ENCODE results near the gene CDCA7. TPM values are rescaled to one million over a fixed set of nuclear protein-coding genes. Genes with fewer than 3 reads are reported as not detected.

Gene CDCA7
- total RNA-seq, 1 experiment from 2014 or later: 29.3 TPM

GRCh38 chr2:173343921-173344320 lies 10.8 kb upstream of the CDCA7 start:
- no peaks in the 10 kb centered on the region for H3K79me2 ChIP-seq (ENCODE audit: low read length)
- H3F3A ChIP-seq (ENCODE audit: low read length, unreplicated experiment): no peaks in the 10 kb centered on the region
- no peak overlapping the region for H3K4me3 ChIP-seq (ENCODE audit: low read length)
- ChIA-PET POLR2A (ENCODE audit: unreplicated experiment) (no interaction called here), CTCF (no interaction called here)
- TF ChIP-seq EZH2 (IDR thresholded peaks at IDR 0.05; ENCODE audit: low read length, unreplicated experiment): no peak
- no peak for TF ChIP-seq CTCF (conservative IDR thresholded peaks at IDR 0.05; ENCODE audit: low read depth, low read length)
- TF ChIP-seq EZH2phosphoT487 (IDR thresholded peaks at IDR 0.05; ENCODE audit: borderline replicate concordance, low read length): no peak
- intact Hi-C loops (cut with micrococcal nuclease): no loop called here
- H3K4me2 ChIP-seq (ENCODE audit: low read length): no peak overlapping the region
- no TSS peak for BruUV-seq (replicated peaks)
- no peaks in the 10 kb centered on the region for H3K9me2 ChIP-seq (replicated peaks; ENCODE audit: low read length)
- H3K9me3 ChIP-seq (ENCODE audit: low read length): 0 out of 2 replicates have a peak, but pooled peaks cover 7% of the 10 kb centered on the region
- no peaks in the 10 kb centered on the region for H3K4me1 ChIP-seq (ENCODE audit: insufficient read depth, low read length)
- H3K27me3 ChIP-seq (ENCODE audit: low read length): no peaks in the 10 kb centered on the region
- no peaks in the 10 kb centered on the region for H3K36me3 ChIP-seq (ENCODE audit: low read depth, low read length)
- H4K20me1 ChIP-seq (ENCODE audit: low read length): no peaks in the 10 kb centered on the region
- DNase-seq (no peak), ATAC-seq (no peak)
- H2AFZ ChIP-seq (ENCODE audit: low read length): no peak overlapping the region
- no peak overlapping the region for H3K27ac ChIP-seq (ENCODE audit: low read length)
- H3K9ac ChIP-seq (ENCODE audit: low read length): no peak overlapping the region

DNA sequence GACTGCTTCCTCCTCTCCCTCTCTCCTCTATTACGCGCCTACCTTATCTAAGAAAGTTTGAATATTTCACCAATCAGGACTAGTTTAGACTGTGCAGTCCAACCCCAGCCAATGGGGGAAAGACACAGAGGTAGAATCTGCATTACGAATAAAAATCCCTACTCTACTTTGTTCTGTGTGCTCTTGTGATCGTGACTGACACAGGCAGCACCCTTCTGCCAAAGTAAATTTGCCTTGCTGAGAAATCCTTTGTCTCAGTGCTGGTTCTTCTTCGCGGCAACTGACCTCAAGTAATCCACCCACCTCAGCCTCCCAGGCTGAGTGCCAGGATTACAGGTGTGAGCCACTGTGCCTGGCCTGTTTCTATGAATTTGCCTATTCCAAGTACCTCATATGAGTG lies 8.6 kb upstream of the CDCA7 start:
- Histone ChIP-seq H3F3A (ENCODE audit: low read length, unreplicated experiment) (no peaks in the 10 kb centered on the region), H3K4me2 (ENCODE audit: low read length) (no peak overlapping the region), H3K9me3 (ENCODE audit: low read length) (0 out of 2 replicates have a peak, but pooled peaks cover 7% of the 10 kb centered on the region), H3K27me3 (ENCODE audit: low read length) (no peaks in the 10 kb centered on the region), H3K79me2 (ENCODE audit: low read length) (no peaks in the 10 kb centered on the region), H3K4me1 (ENCODE audit: insufficient read depth, low read length) (no peaks in the 10 kb centered on the region), H3K36me3 (ENCODE audit: low read depth, low read length) (no peaks in the 10 kb centered on the region), H4K20me1 (ENCODE audit: low read length) (no peaks in the 10 kb centered on the region), H2AFZ (ENCODE audit: low read length) (no peak overlapping the region), H3K4me3 (ENCODE audit: low read length) (no peak overlapping the region), H3K9me2 (replicated peaks; ENCODE audit: low read length) (no peaks in the 10 kb centered on the region), H3K9ac (ENCODE audit: low read length) (no peak overlapping the region), H3K27ac (ENCODE audit: low read length) (no peak overlapping the region)
- BruUV-seq (replicated peaks): no TSS peak
- DNase-seq (no peak), ATAC-seq (no peak)
- POLR2A ChIA-PET (ENCODE audit: unreplicated experiment): no interaction called here
- CTCF ChIA-PET: no interaction called here
- TF ChIP-seq EZH2 (IDR thresholded peaks at IDR 0.05; ENCODE audit: low read length, unreplicated experiment) (no peak), EZH2phosphoT487 (IDR thresholded peaks at IDR 0.05; ENCODE audit: borderline replicate concordance, low read length) (no peak), CTCF (conservative IDR thresholded peaks at IDR 0.05; ENCODE audit: low read depth, low read length) (no peak)
- intact Hi-C loops (cut with micrococcal nuclease): no loop called here

- CTCF ChIA-PET: no interaction called here
- no peaks in the 10 kb centered on the region for H3K9me2 ChIP-seq (replicated peaks; ENCODE audit: low read length)
These were observed 7.1 kb upstream of the CDCA7 start for GRCh38 chr2:173347305-173348168.

More at GRCh38 chr2:173347305-173348168, 7.1 kb upstream of the CDCA7 start:
- Histone ChIP-seq H3K9me3 (ENCODE audit: low read length) (0 out of 2 replicates have a peak, but pooled peaks cover 7% of the 10 kb centered on the region), H3K36me3 (ENCODE audit: low read depth, low read length) (no peaks in the 10 kb centered on the region), H3F3A (ENCODE audit: low read length, unreplicated experiment) (no peaks in the 10 kb centered on the region), H2AFZ (ENCODE audit: low read length) (no peak overlapping the region), H3K4me1 (ENCODE audit: insufficient read depth, low read length) (no peaks in the 10 kb centered on the region), H3K9ac (ENCODE audit: low read length) (no peak overlapping the region), H3K4me3 (ENCODE audit: low read length) (no peak overlapping the region), H3K27me3 (ENCODE audit: low read length) (no peaks in the 10 kb centered on the region), H4K20me1 (ENCODE audit: low read length) (no peaks in the 10 kb centered on the region), H3K79me2 (ENCODE audit: low read length) (no peaks in the 10 kb centered on the region), H3K27ac (ENCODE audit: low read length) (no peak overlapping the region), H3K4me2 (ENCODE audit: low read length) (no peak overlapping the region)
- BruUV-seq (replicated peaks): no TSS peak
- TF ChIP-seq EZH2phosphoT487 (IDR thresholded peaks at IDR 0.05; ENCODE audit: borderline replicate concordance, low read length) (no peak), CTCF (conservative IDR thresholded peaks at IDR 0.05; ENCODE audit: low read depth, low read length) (no peak), EZH2 (IDR thresholded peaks at IDR 0.05; ENCODE audit: low read length, unreplicated experiment) (no peak)
- ATAC-seq (no peak), DNase-seq (no peak)
- POLR2A ChIA-PET (ENCODE audit: unreplicated experiment): no interaction called here
- intact Hi-C loops (cut with micrococcal nuclease): no loop called here

All from PC-3 (cell line).